WTC11 (cell line): Measurements from ENCODE around the gene GLT8D2. TPM values are rescaled to one million over a fixed set of nuclear protein-coding genes. Genes with fewer than 3 reads are reported as not detected.

Experiments
- ATAC-seq: fragments of 200-7000 bp; cut with Tn5 transposase; 2 replicates; pipeline ENCODE4 v1.10.0; 2021; ENCODE audit warnings: mild to moderate bottlenecking, moderate library complexity
- CTCF ChIA-PET: fragments of 300-600 bp; sonication (Branson Sonifier 250); formaldehyde crosslinking; loops from one replicate; lab custom pipeline; 2021; ENCODE audit warnings: antibody characterized with exemption; lab: Charles Lee
- POLR2A ChIA-PET: fragments of 350-600 bp; sonication (Branson Sonifier 250); formaldehyde crosslinking; loops from one replicate; lab custom pipeline; 2021; ENCODE audit warnings: antibody characterized with exemption; lab: Charles Lee
- DNase-seq: peaks from one replicate; pipeline ENCODE4 v3.0.0; 2021; ENCODE audit warnings: low spot score
- H3K27ac Mint-ChIP-seq: 2 replicates; pipeline ENCODE4 v1.8.0; 2021; ENCODE audit warnings: mixed read lengths
- H3K27me3 Mint-ChIP-seq: 2 replicates; pipeline ENCODE4 v1.8.0; 2021; ENCODE audit warnings: low read depth, mild to moderate bottlenecking, moderate library complexity, mixed read lengths
- H3K36me3 Mint-ChIP-seq: 2 replicates; pipeline ENCODE4 v1.8.0; 2021; ENCODE audit warnings: mixed read lengths
- H3K4me1 Mint-ChIP-seq: 2 replicates; pipeline ENCODE4 v1.8.0; 2022; ENCODE audit warnings: mixed read lengths
- H3K4me3 Mint-ChIP-seq: 2 replicates; pipeline ENCODE4 v1.8.0; 2021; ENCODE audit warnings: mild to moderate bottlenecking, moderate library complexity, mixed read lengths
- H3K9me3 Mint-ChIP-seq: 2 replicates; pipeline ENCODE4 v1.8.0; 2021; ENCODE audit warnings: mixed read lengths
- ARID4B ChIP-seq: sonication (generic); formaldehyde crosslinking; IDR thresholded peaks from 2 replicates; pipeline ENCODE4 v1.8.0; 2023; ENCODE audit warnings: missing genetic modification reagents, mild to moderate bottlenecking, borderline replicate concordance
- ESRRA ChIP-seq: sonication (generic); formaldehyde crosslinking; IDR thresholded peaks from 2 replicates; pipeline ENCODE4 v1.8.1; 2022; ENCODE audit warnings: mild to moderate bottlenecking, missing genetic modification reagents, borderline replicate concordance
- FOXP1 ChIP-seq: sonication (generic); formaldehyde crosslinking; IDR thresholded peaks from 2 replicates; pipeline ENCODE4 v1.8.0; 2022; ENCODE audit warnings: missing genetic modification reagents, mild to moderate bottlenecking, moderate library complexity, borderline replicate concordance
- FOXP4 ChIP-seq: sonication (generic); formaldehyde crosslinking; IDR thresholded peaks from 2 replicates; pipeline ENCODE4 v1.8.0; 2022; ENCODE audit warnings: mild to moderate bottlenecking, missing genetic modification reagents
- GTF2I ChIP-seq: fragments of 250-450 bp; sonication (Bioruptor Pico); conservative IDR thresholded peaks from 2 replicates; pipeline ENCODE4 v1.4.0; 2021; ENCODE audit warnings: mild to moderate bottlenecking
- HMGA2 ChIP-seq: fragments of 250-450 bp; sonication (Bioruptor Pico); IDR thresholded peaks from 2 replicates; pipeline ENCODE4 v1.4.0; 2021; ENCODE audit warnings: mild to moderate bottlenecking, moderate library complexity
- MLX ChIP-seq: sonication (generic); formaldehyde crosslinking; IDR thresholded peaks from 2 replicates; pipeline ENCODE4 v1.8.1; 2023; ENCODE audit warnings: mild to moderate bottlenecking, missing genetic modification reagents, moderate library complexity
- MXD4 ChIP-seq: fragments of 250-450 bp; sonication (Bioruptor Pico); IDR thresholded peaks from 2 replicates; pipeline ENCODE4 v1.8.0; 2021; ENCODE audit warnings: mild to moderate bottlenecking, moderate library complexity, borderline replicate concordance
- MYBL2 ChIP-seq: sonication (generic); formaldehyde crosslinking; IDR thresholded peaks from 2 replicates; pipeline ENCODE4 v1.8.1; 2023; ENCODE audit warnings: mild to moderate bottlenecking, moderate library complexity, missing genetic modification reagents
- NFE2L1 ChIP-seq: sonication (generic); formaldehyde crosslinking; IDR thresholded peaks from 2 replicates; pipeline ENCODE4 v1.8.1; 2023; ENCODE audit warnings: missing genetic modification reagents
- OVOL2 ChIP-seq: fragments of 250-450 bp; sonication (Bioruptor Pico); IDR thresholded peaks from 2 replicates; pipeline ENCODE4 v1.9.0; 2021; ENCODE audit warnings: mild to moderate bottlenecking, borderline replicate concordance
- PRDM15 ChIP-seq: sonication (generic); formaldehyde crosslinking; IDR thresholded peaks from 2 replicates; pipeline ENCODE4 v1.8.0; 2022; ENCODE audit warnings: missing genetic modification reagents
- PRRX2 ChIP-seq: fragments of 250-450 bp; sonication (Bioruptor Pico); IDR thresholded peaks from 2 replicates; pipeline ENCODE4 v1.8.0; 2021; ENCODE audit warnings: mild to moderate bottlenecking
- RORB ChIP-seq: fragments of 250-450 bp; sonication (Bioruptor Pico); IDR thresholded peaks from 2 replicates; pipeline ENCODE4 v1.9.0; 2021; ENCODE audit warnings: mild to moderate bottlenecking
- TCF7 ChIP-seq: sonication (generic); formaldehyde crosslinking; IDR thresholded peaks from 2 replicates; pipeline ENCODE4 v1.8.0; 2022; ENCODE audit warnings: mild to moderate bottlenecking, low read depth, missing genetic modification reagents, moderate library complexity
- TEAD1 ChIP-seq: sonication (generic); formaldehyde crosslinking; IDR thresholded peaks from 2 replicates; pipeline ENCODE4 v1.8.0; 2022; ENCODE audit warnings: mild to moderate bottlenecking, missing genetic modification reagents
- TEAD4 ChIP-seq: sonication (generic); formaldehyde crosslinking; IDR thresholded peaks from 2 replicates; pipeline ENCODE4 v1.8.0; 2022; ENCODE audit warnings: mild to moderate bottlenecking, missing genetic modification reagents
- total RNA-seq: library from RNA; stranded (reverse); gene quantifications from 3 replicates; pipeline ENCODE4 v1.2.3, GENCODE V29; 2021
- TF ChIP-seq, protein P1 (sequence below): fragments of 250-450 bp; sonication (Bioruptor Pico); conservative IDR thresholded peaks from 2 replicates; pipeline ENCODE4 v1.9.0; 2021; ENCODE audit warnings: mild to moderate bottlenecking
- TF ChIP-seq, protein P2 (sequence below): sonication (generic); formaldehyde crosslinking; conservative IDR thresholded peaks from 2 replicates; pipeline ENCODE4 v1.8.1; 2022; ENCODE audit warnings: mild to moderate bottlenecking, missing genetic modification reagents
- TF ChIP-seq, protein P3 (sequence below): fragments of 250-450 bp; sonication (Bioruptor Pico); IDR thresholded peaks from 2 replicates; pipeline ENCODE4 v2.1.2; 2022; ENCODE audit warnings: mild to moderate bottlenecking, moderate library complexity
- TF ChIP-seq, protein P4 (sequence below): sonication (generic); formaldehyde crosslinking; IDR thresholded peaks from 2 replicates; pipeline ENCODE4 v1.8.0; 2022; ENCODE audit warnings: mild to moderate bottlenecking, missing genetic modification reagents

GLT8D2 gene
- total RNA-seq, 1 experiment from 2014 or later, result 4.5 TPM

DNA sequence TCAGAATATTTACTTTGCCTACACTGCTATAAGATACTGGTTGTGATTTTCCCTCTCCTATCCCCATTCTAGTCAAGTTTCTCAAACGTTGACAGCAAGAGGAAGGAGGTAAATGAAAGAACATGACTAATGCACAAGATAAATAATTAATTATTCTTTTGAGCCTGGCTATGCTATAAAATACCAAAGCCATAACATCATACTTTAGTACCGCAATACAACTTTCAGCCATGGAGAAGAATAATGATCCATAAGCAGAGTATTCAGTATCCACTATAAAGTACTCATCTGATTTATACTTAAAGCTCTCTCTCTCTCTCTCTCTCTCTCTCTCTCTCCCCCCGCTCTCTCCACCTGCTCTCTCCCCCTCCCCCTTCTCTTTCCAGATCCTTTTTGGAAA is 43.1 kb downstream of the GLT8D2 start (continued):
- TF ChIP-seq, protein P1, sequence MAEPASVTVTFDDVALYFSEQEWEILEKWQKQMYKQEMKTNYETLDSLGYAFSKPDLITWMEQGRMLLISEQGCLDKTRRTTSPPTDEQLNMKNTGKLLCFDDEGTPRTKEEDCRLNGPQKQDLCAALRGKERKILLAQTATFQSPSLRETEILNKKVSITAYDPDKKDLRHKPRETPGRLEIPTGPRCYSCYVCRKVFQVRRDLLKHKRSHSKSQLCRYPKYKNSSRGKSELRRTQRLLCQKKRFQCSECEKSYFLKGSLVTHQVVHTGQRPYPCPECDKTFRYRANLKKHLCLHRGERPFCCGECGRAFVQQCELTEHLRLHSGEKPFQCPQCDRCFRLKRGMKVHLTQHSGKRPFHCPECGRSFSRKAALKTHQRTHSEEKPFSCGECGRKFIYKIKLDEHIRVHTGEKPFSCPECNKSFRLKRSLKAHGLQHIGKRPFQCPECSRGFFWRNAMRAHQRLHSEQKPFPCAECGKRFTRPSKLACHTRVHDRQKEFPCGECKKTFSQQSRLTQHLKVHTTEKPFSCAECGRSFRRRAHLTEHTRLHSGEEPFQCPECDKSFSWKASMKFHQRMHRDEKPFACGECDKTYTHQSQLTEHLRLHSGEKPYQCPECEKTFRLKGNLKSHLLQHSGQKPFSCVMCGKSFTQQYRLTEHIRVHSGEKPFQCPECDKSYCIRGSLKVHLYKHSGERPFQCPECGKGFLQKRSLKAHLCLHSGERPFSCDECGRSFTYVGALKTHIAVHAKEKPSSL (CRISPR knock-in tag), result no peak
- TF ChIP-seq, protein P2, sequence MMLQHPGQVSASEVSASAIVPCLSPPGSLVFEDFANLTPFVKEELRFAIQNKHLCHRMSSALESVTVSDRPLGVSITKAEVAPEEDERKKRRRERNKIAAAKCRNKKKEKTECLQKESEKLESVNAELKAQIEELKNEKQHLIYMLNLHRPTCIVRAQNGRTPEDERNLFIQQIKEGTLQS (CRISPR knock-in tag), result no peak
- TF ChIP-seq ESRRA (CRISPR knock-in tag) (no peak), FOXP4 (CRISPR knock-in tag) (no peak)

- TF ChIP-seq RORB (no peak), OVOL2 (CRISPR knock-in tag) (no peak), HMGA2 (CRISPR knock-in tag) (no peak), MLX (CRISPR knock-in tag) (no peak), GTF2I (CRISPR knock-in tag) (no peak), NFE2L1 (CRISPR knock-in tag) (no peak), PRDM15 (CRISPR knock-in tag) (no peak), PRRX2 (CRISPR knock-in tag) (no peak), MXD4 (CRISPR knock-in tag) (no peak), TCF7 (CRISPR knock-in tag) (no peak), ARID4B (CRISPR knock-in tag) (no peak), TEAD4 (CRISPR knock-in tag) (no peak), TEAD1 (CRISPR knock-in tag) (no peak), MYBL2 (no peak), FOXP1 (no peak)
- TF ChIP-seq, protein P3, sequence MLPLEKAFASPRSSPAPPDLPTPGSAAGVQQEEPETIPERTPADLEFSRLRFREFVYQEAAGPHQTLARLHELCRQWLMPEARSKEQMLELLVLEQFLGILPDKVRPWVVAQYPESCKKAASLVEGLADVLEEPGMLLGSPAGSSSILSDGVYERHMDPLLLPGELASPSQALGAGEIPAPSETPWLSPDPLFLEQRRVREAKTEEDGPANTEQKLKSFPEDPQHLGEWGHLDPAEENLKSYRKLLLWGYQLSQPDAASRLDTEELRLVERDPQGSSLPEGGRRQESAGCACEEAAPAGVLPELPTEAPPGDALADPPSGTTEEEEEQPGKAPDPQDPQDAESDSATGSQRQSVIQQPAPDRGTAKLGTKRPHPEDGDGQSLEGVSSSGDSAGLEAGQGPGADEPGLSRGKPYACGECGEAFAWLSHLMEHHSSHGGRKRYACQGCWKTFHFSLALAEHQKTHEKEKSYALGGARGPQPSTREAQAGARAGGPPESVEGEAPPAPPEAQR, result no peak
- TF ChIP-seq, protein P4, sequence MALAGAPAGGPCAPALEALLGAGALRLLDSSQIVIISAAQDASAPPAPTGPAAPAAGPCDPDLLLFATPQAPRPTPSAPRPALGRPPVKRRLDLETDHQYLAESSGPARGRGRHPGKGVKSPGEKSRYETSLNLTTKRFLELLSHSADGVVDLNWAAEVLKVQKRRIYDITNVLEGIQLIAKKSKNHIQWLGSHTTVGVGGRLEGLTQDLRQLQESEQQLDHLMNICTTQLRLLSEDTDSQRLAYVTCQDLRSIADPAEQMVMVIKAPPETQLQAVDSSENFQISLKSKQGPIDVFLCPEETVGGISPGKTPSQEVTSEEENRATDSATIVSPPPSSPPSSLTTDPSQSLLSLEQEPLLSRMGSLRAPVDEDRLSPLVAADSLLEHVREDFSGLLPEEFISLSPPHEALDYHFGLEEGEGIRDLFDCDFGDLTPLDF (CRISPR knock-in tag), result no peak
- ChIA-PET CTCF (no interaction called here), POLR2A (no interaction called here)
- H3K36me3 Mint-ChIP-seq, result no peaks in the 10 kb centered on the region
- H3K4me3 Mint-ChIP-seq, result no peak overlapping the region
- H3K27ac Mint-ChIP-seq, result no peak overlapping the region
- H3K4me1 Mint-ChIP-seq, result 0 out of 2 replicates have a peak, but pooled peaks cover 3% of the 10 kb centered on the region
- peaks cover 6% of the 10 kb centered on the region for H3K9me3 Mint-ChIP-seq
- ATAC-seq (no peak), DNase-seq (no peak)
- peaks cover 2% of the 10 kb centered on the region for H3K27me3 Mint-ChIP-seq
Measured at GRCh38 chr12:104003596-104003995, 46.4 kb downstream of the GLT8D2 start.
